GM21786 (cell line): ENCODE results near the gene FLVCR1.

Experiments used
- ATAC-seq: cut with Tn5 transposase; IDR thresholded peaks from one replicate; pipeline ENCODE4 v1.9.1; 2021; ENCODE audit not compliant: unreplicated experiment

FLVCR1 gene

DNA sequence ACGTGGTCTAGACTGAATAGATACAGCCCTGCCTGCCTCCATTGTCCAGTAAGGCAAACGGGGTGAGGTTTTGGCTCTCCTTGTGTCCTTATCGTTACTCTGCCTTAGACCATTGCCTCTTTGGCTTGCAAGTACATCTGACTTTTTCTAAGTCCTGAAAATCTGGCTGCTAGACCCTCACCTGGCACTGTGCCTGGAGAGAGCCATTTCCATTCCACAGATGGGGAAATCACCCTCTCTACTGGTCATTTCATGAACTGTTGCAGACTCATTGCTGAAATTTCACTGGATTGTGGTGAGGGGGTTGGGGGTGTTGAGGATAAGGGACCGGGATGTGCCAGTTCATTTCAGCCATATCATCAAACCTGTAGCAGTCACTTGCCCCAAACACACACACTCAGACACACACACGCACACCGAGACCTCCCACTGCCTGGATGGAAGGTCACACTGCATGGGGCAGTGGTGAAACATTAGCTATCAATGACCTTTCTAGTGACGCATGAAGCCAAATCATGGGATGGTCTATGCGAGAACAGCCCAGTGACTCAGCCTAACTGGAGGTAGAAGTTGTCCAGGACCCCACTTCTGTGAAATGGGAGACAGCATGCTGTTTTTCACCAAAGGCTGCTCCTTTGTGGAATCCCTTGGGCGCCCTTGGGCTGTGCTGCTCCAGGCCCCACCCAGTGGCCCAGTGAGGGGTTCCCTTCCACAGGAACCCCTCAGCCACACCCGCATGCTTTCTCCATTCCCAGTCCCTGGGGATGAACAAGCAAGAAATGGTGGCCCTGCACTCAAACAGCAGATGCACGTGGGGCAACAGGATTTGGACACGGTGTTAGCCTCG, 57.4 kb downstream of the FLVCR1 start:
- ATAC-seq = no peak

DNA sequence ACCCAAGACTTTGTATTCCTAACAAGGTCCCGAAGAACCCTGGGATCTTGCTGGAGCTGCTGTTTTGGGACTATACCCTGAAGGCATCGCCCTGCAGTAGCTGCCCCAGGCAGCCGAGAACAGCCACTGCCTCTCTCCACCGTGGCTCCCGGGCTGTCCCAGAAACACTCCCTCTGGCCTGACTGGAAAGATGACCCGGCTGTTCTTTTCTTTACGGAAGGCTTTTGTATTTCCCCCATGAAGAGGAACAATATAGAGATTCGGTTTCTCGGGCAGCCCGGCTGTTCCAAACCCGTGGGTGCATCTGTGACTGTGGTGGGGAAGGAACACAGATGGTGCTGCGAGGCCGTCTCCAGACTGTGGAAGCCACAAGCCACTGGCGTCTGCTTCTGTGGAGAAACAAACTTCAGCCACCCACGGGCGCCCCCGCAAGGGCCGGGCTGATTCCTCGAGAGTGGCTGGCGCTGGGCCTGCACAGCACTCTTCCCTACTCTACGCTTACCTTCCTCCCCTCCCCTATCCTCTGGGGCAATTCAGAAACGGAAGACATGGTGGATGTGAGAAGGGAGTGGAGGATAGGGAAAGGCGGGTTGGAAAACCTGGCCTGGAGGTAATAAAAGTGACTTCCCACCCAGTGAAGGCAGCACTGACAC, 58.5 kb downstream of the FLVCR1 start:
- no peak for ATAC-seq

DNA sequence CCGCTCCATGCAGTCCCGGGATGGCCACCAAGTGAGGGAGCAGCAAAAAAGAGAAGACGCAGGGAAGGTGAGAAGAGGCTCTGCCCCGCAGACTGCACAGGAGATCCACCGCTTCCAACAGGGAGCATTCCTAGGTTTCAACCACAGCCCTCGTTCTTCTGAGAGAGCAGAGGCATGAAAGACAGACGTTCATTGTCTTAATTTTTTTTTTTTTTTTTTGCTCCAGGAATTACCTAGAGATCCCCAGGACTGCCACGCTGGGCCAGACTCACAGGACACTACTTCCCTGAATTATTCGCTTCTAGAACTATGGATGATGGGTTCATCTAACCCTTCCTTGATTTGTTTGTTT, 59.0 kb downstream of the FLVCR1 start:
- ATAC-seq = no peak

DNA sequence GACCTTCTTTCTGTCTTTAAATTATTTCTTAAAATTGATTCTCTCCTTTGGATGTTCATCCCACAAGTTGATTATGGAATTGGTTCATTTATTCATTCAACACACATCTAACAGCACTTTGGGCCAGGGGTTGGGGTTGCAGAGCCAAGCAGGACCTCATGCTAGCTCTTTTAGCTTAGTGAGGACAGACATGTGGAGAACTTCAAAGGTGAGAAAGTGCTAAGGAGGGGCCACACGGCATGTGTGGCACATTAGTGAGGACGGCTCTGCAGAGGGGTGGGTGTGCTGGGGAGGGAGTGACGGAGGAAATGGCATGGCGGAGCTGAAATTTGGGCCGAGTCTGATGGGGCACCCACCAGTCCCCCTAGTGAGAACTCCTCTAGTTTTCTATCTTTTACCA, 59.8 kb downstream of the FLVCR1 start:
- no peak for ATAC-seq

- no peak for ATAC-seq
Observed at GRCh38 chr1:212918824-212919223, 60.7 kb downstream of the FLVCR1 start.

DNA sequence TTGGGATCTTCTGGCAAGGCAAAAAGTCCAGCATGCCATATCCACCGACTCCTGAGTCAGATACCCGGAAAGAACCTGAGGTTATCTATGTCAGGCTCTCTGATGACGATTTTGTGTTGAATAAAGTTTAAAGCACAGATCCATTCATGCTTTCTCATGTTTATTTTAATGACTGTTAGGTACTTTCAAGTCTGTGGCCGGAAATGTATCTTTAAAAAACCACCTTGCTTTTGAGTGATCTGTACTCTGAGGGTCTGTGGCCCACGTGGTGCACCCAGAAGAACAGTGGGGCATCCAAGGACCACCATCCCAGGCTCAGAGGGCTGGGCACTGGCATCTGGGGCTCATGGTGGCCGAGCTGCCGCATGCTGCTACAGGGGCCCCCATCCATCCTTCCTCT, 62.2 kb downstream of the FLVCR1 start:
- no peak for ATAC-seq

GRCh38 chr1:212920896-212921295, 62.8 kb downstream of the FLVCR1 start:
- no peak for ATAC-seq

GRCh38 chr1:212922016-212922415, 63.9 kb downstream of the FLVCR1 start:
- no peak for ATAC-seq

DNA sequence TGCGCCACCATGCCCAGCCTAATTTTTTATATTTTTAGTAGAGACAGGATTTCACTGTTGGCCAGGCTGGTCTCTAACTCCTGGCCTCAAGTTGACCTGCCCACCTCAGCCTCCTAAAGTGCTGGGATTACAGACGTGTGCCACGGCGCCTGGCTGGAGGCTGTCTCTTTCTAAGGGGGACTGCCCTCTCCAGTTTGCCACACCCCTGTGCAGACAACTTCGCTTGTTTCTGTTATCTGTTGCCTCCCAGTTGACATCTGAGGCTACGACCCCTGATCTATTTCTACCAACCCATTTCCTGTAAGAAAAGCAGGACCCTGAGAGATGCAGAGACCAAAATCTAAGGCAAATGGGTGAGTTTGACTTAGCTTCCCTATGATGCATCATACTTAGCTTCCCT, 68.3 kb downstream of the FLVCR1 start:
- no peak for ATAC-seq

DNA sequence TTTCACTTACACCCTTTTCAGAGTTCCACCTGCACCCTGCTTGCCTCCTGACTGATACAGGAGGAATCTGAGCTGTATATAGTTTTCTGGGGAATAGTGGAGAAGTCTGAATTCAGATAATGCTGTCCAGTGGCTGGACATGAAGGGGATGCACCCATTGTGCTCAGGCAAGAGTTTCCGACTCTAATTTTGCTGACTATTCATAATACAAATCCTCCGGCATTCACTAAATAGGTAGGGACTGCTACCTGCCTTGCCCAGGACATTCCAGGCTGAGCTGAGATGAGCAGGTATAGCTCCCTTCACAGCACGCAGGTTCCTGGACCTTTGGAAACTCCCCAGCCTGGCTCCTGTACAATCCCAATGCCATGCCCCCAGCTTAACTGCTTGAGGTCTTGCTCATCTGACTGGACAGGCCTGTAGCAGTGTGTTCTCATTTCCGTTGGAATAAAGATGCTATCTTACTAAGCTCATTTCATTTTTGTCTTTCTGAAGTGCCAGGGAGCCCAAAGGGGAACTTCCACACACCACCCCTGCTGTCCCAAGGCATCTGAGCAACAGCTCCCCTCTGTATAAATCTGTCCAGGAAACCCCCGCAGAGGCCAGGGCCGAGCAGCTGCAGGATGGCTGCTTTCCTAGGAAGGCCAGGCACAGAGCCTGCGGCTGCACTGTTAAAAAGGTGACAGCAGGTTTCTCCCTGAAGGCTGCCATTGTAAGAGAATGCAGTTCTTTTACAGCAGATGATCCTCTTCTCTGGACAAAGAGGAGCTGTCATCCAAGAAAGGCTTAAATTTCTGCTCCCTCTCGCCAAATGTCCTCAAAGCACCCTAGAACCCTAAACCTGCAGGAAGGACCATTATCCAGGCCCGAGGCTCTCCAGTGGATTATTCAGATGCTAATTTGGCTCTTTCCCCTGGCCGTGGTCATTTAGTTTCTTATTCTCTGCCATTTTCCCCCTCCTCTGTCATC, 70.5 kb downstream of the FLVCR1 start:
- peak; percentile 81 for ATAC-seq

DNA sequence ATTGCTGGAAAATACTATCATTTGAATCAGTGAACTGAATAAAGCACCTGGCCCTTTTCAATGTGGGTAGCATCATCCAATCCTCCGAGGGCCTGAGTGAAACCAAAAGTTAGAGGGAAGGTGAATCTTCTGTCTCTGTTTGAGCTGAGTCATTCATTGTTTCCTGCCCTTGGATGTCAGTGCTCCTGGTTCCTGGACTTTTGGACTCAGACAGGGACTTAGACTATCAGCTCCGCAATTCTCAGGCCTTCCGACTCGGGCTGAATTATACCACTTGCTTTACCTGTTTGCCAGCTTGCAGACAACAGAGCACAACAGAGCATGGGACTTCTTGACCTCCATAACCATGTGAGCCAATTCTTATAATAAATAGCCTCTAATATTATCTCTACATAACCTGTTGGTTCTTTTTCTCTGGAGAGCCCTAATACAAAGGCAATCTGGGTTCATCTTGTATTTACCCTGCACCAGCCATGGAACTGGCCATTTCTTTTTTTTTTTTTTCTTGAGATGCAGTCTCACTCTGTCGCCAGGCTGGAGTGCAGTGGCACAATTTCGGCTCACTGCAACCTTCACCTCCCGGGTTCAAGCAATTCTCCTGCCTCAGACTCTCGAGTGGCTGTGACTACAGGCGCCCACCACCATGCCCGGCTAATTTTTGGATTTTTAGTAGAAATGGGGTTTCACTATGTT, 73.1 kb downstream of the FLVCR1 start:
- ATAC-seq = peak; percentile 53

GRCh38 chr1:212933815-212934471, 75.9 kb downstream of the FLVCR1 start:
- no peak for ATAC-seq

- no peak for ATAC-seq
Observed at GRCh38 chr1:212935387-212935981, 77.4 kb downstream of the FLVCR1 start.

DNA sequence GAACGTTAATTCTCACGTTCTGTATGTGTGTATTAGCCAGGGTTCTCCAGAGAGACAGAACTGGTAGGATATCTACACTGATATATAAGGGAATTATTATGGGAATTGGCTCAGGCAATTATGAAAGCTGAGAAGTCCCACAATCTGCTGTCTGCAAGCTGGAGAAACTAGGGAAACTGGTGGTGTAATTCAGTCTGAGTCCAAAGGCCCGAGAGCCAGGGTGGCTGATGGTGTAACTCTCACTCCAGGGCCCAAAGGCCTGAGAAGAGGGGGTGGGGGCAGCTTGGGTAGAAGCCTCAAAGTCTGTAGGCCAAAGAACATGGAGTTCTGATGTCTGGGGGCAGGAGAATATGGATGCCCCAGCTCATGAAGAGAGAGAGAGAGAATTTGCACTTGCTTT, 79.0 kb downstream of the FLVCR1 start:
- no peak for ATAC-seq

DNA sequence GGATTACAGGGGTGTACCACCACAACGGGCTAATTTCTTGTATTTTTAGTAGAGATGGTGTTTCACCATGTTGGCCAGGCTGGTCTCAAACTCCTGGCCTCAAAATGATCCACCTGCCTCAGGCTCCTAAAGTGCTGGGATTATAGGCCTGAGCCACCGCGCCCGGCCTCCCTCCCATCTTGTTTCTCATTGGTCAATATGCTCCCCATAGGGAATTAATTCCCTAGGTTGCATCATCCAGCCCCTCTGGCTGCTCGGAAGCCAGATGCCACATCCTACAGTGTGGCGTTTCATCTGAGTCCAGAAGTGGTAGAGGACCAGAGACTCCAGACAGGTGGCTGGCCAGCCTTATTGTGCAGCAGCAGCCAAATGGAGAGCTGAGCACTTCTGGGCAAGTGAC, 80.8 kb downstream of the FLVCR1 start:
- ATAC-seq = no peak

DNA sequence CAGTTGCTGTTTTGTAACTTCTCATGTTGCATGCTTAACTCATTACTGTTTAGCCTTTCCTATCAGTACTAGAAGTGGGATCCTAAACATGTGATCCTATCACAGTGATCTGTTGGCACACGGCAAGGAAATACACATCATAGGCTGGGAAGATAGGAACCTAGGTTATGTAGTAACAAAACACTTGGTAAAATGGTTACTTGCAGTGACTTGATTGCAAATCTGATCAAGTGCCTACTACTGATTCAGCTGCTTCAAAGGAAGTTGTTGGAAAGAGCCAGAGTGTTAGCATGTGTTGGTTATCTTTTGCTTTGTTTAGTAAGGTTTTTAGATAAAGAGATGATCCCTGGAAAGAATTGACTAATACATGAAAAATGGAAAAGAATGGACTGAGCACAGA, 83.4 kb downstream of the FLVCR1 start:
- ATAC-seq = no peak

GRCh38 chr1:212942679-212943392, 84.8 kb downstream of the FLVCR1 start:
- ATAC-seq = no peak

DNA sequence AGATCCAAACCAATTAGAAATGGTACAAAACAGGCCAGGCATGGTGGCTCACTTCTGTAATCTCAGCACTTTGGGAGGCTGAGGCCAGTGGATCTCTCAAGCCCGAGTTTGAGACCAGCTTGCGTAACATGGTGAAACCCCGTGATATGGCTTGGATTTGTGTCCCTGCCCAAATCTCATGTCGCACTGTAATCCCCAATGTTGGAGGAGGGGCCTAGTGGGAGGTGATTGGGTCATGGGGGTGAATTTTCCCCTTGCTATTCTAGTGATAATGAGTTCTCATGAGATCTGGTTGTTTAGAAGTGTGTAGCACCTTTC, 85.3 kb downstream of the FLVCR1 start:
- no peak for ATAC-seq

DNA sequence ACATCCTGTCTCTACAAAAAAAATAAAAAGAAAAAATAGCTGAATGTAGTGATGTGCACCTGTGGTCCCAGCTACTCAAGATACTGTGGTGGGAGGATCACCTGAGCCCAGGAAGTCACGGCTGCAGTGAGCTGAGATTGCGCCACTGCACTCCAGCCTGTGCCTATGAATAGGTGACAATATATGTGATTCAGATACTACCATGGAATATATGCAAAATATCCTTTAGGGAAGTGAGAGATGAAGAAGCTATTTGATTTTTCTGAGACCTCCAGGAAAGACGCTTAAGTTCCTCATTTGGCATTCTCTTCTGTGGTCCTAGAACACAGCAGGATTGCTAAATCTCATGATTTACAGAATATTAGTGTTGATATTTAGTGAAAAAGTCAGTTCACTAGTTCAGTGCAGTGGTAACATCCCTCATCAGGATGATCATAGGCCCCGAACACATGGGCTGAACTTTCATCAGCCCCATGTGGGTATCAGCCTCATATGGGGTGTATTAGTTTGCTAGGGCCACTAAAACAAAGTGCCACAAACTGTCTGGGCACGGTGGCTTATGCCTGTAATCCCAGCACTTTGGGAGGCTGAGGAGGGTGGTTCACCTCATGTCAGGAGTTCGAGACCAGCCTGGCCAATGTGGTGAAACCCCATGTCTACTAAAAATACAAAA, 86.3 kb downstream of the FLVCR1 start:
- peak; percentile 59 for ATAC-seq
